ENCODE measurements around the gene C10orf62. TPM values are rescaled to one million over a fixed set of nuclear protein-coding genes. Genes with fewer than 3 reads are reported as not detected.

The C10orf62 gene
- not detected in 2 replicates for total RNA-seq

GRCh38 chr10:97589479-97589878, at the start of gene C10orf62:
Gene C10orf62 (plus strand): TSS chr10:97589721. CDS start chr10:97589898, 177 bp downstream.

GRCh38 chr10:97572214-97572989, 17.1 kb upstream of the C10orf62 start, which contains the start of gene ANKRD2:
Gene ANKRD2 (plus strand): TSS chr10:97572779. CDS start chr10:97572789, 10 bp downstream.

DNA sequence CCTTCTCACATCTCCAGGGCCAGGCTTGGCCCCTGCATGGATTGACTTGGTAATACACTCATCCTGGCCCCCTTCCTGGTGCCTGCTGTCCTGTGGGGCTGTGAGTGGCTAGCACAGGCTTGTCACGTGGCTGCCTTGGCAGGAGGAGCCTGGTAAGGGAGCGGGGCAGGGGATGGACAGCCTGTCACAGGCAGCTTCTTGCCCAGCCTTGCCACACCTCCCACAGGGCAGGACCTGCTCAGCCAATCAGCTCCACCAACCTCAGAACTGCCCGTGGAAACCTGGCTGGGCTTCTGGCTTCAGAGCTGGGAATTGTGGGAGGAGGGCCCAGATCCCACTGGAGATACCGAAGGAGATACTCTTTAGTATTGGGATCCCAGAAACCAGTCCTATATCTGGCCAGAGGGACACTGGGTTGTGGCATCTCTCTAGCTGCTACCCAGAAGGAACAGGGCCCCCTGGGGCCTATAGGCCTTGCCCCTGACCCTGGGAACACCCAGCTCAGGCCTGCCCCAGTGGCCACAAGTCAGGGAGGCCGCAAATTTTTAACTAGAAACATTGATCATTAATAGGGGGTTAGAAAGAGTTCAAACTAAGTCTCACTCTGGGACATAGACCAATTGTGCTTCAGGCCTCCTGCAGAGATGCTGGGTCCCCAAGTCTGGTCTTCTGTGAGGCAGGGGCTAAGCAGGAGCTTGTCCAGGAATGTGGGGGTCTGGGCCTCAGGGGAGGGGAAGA, 5.3 kb upstream of the C10orf62 start, which contains the start of gene HOGA1:
TSS of gene HOGA1 (plus strand) at position 330 of the 738 bp plus-strand sequence. CDS start at position 645, 315 bp downstream.

DNA sequence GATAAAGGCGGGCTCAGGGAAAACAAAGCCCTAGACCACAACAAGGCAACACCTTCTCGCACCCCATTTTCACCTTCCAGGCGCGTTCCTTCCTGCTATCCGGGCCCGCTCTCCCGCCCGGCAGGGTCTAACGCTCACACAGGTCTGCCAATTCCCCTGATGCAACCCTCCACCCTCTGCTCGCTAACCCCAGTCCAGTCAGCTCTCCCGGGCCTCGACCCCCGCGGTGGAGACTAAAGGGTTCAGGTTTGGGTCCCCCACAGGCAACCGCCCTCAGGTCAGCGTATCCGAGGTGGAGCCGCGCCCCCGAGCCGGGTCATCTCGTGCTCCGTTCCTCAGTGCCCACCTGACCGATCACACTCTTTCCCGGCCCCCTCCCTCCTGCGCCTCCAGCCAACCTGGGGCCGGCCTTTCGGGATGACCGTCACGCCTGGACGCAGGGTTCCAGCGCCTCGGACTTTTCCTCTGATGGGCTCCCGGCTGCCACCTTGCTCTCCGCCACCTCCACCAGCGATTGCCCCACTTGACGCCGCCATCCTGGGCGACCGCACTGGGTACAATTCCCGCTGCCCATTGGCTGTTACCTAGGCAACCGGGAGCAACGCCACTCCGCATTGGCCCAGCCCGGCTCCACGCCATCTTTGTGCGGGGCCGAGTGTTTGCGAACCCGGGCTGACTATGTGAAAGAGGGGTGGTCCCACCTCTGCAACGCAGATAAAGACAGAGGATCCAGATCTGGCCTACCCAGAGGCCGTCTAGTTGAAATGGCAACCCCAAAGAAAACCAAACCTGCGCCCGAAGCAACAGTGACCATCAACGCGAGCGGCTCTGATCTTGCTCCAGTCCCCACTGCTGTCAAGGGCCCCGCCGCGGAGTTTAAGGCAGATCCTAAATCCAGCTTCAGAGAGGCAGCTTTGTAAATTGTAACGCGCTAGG, 43.7 kb downstream of the C10orf62 start, which contains the start of gene MORN4:
TSS of gene MORN4 (minus strand) at position 552 of the 936 bp plus-strand sequence. CDS start 13,847 bp downstream, outside the sequence.

DNA sequence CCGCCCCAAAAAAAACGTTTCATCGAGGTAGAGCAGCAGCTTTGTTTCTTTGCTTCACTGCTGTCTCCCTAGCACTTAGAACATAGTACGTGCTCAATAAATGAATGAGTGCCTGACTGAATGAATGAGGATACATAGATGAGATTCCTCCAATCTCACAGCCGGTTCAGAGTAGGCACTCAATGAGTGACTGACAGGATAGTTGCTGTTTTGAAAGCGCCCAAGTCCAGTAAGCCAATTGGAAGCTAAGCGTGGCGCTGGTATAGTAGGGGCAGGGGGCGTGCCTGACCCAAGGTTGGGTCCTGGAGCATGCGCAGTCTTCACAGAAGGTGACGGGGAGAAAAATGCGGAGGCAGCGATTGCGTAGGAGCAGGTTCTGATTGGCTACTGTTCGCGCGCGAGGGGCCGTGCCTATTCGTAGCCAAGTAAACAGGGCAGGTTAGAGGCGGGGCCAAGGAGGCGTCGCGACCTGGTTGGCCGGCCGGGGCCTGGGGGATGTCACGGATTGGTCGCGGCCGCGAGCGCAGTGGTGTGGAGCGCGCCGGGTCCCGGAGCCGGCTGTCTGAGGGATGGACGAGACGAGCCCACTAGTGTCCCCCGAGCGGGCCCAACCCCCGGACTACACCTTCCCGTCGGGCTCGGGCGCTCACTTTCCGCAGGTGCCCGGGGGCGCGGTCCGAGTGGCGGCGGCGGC, 50.8 kb downstream of the C10orf62 start, which contains the start of gene PI4K2A:
TSS of gene PI4K2A (plus strand) at position 498 of the 694 bp plus-strand sequence. CDS start at position 570, 72 bp downstream.

Other genes starting within 250 kb of the C10orf62 start
- gene RRP12, start 188.4 kb upstream of the C10orf62 start, total RNA-seq: 8.4 and 8.7 TPM in 2 replicates
- gene PGAM1, start 163.5 kb upstream of the C10orf62 start, total RNA-seq: 172 and 252 TPM in 2 replicates
- gene EXOSC1, start 143.7 kb upstream of the C10orf62 start, total RNA-seq: 34.5 and 34.6 TPM in 2 replicates
- 27.0 and 28.2 TPM in 2 replicates for gene ZDHHC16, start 143.5 kb upstream of the C10orf62 start, total RNA-seq
- 46.0 and 46.5 TPM in 2 replicates for gene MMS19, start 91.3 kb upstream of the C10orf62 start, total RNA-seq
- 17.7 and 22.4 TPM in 2 replicates for gene UBTD1, start 90.8 kb upstream of the C10orf62 start, total RNA-seq
- gene ANKRD2, start 16.9 kb upstream of the C10orf62 start, total RNA-seq: 0.16 and 4.9 TPM in 2 replicates
- 0.34 and 1.4 TPM in 2 replicates for gene HOGA1, start 5.3 kb upstream of the C10orf62 start, total RNA-seq
- gene MORN4, start 43.8 kb downstream of the C10orf62 start, total RNA-seq: 3.2 and 5.2 TPM in 2 replicates
- gene PI4K2A, start 51.0 kb downstream of the C10orf62 start, total RNA-seq: 9.8 and 14.0 TPM in 2 replicates
- gene AVPI1, start 97.5 kb downstream of the C10orf62 start, total RNA-seq: 21.0 and 34.7 TPM in 2 replicates
- gene MARVELD1, start 124.0 kb downstream of the C10orf62 start, total RNA-seq: 9.5 and 14.8 TPM in 2 replicates
- gene ZFYVE27, start 147.4 kb downstream of the C10orf62 start, total RNA-seq: 14.3 and 15.0 TPM in 2 replicates
- not detected in 2 replicates for gene SFRP5, start 182.3 kb downstream of the C10orf62 start, total RNA-seq